Stimulated activated CD4-positive, alpha-beta T cell treated with anti-CD3 and anti-CD28 coated beads, Interleukin-15, amount 100 ng/mL, for 1 hour (primary cell): ENCODE measurements around the gene LRRC4C.
"Not testable (repeated sequence)": the region's sequence is repeated elsewhere in the genome, so short reads cannot be mapped to it uniquely, and the experiment has no call there.

Experiments
- DNase-seq, 2 donors: peaks; one replicate each; pipeline ENCODE4 v3.0.0-alpha.2; 2020; ENCODE audit warnings: low read depth in 1 of 2, low spot score in 1 of 2

LRRC4C gene

DNA sequence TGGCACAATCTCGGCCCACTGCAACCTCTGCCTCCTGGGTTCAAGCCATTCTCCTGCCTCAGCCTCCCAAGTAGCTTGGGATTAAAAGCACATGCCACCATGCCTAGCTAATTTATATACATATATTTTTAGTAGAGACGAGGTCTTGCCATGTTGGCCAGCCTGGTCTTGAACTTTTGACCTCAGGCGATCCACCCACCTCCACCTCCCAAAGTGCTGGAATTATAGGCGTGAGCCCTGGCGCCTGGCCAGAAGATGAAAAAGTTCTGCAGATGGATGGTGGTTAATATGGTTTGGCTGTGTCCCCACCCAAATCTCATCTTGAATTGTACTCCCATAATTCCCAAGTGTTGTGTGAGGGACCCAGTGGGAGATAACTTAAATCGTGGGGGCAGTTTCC is 937.4 kb downstream of the LRRC4C start:
- DNase-seq = not testable (repeated sequence)

DNA sequence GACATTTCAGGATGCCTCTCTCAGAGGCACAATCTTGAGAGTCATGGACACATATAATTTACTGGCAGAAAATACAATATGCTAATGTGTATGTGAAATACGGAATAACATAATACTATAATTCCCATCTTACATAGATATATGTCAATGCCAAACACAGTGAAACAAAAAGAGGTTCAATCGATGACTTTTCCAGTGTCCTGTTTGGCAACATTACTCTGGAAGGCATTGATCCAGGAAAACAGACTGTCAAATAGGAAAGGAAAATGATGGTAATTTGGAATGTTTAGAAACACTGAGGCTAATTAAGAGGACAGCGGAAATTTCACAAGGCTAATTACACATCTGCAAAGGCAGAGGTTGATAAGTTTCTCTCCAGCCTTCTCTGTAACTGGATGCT is 942.3 kb downstream of the LRRC4C start:
- DNase-seq = no peak

DNA sequence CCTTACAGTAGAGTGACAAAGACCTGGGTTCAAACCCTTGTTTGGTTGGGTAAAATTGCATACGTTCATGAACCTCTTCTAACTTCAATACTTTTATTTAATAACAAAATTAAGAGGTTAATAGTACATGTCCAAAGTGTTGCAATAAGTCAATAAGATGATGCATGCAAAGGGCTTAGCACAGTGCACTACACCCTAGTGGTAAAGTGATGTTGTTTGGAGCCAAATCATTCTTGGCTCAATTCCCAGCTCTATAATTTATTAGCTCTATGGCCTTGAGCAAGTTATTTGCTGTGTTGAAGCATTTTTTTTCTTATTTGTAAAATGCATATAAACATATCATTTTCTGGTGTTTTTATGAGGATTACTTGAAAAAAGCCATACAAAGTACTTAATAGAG is 945.3 kb downstream of the LRRC4C start:
- no peak for DNase-seq

DNA sequence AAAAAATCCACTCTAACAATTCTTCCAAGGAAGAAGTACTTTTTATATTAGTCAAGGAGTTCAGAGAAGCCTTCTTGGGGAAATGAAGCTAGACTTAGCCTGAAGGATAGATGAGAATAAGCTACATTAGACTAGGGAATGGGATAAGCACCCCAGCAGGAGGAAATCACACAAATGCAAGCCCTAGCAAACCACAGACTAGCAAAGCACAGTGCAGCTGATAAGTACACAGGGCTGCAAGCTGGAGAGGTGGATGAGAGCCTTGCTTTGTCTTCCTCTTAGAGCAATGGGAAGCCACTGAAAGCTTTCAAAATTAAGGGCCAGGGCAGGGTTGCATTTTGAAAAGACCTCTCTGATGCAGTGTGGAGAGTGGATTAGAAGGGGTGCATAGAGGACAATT is 946.2 kb downstream of the LRRC4C start:
- DNase-seq = no peak

DNA sequence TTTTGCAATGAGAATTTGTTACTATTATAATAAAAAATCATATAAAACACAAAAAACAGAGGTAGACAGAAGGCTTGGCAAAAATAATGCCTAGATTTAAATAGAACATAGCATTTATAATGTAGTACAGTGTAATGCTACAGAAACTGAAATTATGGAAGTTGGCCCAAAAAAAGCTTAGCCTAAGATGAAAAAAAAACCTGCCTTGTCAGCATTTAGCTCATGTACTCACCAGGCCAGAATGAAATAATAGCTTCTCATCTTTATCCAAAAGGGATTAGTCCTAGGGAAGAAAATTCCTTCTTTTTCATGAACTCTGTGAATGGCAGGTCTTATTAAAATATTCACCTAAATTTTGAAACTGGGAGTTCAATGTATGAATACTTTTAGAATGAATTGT is 951.1 kb downstream of the LRRC4C start:
- DNase-seq = no peak

DNA sequence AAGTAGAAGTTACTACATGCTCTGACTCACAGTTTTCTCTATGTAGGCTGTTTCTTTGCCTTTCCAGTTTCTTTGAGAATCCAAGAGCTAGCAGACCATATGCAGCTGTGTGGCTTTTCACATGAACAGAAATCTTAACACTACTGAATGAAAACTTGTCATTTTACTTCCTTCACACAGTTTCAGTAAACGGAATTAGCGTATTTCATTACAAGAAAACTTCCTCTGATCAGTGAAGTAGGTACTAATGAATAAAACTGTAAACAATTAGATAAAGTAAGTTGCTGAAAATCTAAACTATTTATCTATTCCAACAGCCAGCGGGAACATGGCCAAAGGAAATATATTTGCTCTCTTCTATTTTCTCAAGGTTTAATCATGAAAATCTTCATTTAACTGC is 953.2 kb downstream of the LRRC4C start:
- no peak for DNase-seq

DNA sequence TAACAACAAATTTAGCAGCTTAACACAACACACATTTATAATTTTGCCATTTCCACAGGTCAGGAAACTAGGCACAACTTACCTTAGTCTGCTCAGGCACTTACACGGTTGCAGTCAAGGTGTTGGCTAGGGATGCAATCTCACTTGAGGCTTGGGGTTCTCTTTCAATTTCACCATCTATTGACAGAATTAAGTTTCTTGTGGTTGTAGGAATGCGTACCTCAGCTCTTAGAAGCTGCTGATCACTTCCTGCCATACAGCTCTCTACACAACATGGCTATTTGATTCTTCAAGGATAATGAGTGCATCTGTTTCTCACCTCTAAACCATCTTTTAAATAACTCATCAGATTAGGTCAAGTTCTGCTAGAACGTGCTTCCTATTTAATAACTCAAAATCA is 968.1 kb downstream of the LRRC4C start:
- no peak for DNase-seq

DNA sequence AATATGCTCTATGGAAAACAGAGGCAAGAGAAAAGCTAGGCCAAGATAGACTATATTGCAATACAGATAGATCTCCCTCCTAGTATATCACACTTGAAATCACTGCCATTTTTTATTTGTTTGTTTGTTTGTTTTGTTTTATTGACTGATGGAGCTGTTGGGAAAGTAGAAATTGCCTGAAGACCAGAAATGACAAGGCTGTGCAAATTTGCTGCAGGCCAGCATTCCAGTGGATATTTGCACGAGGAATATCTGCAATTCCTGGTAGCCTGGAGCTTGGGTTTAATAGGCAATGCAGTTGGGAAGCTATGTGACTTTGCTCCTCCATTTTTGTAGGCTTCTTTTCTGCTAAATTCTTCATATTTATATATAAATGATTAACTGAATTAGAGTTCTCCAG is 991.7 kb downstream of the LRRC4C start:
- DNase-seq = no peak

DNA sequence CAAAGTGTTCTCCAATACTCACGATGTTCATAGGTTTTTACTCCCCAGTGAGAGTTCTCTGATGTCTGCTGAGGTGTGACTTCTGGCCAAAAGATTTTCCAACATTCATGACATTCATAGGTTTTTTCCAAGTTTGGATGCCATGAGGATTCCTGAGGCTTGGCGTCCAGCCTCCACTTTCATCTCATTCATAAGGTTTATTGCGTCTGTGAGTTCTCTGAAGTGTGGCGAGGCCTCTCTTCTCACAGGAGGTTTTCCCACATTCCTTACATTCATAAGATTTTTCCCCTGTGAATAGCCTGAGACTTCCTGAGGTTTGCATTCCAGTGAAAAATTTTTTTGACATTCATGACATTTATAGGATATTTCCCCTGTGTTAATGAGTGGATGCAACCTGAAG is 1014.1 kb downstream of the LRRC4C start:
- DNase-seq = no peak

DNA sequence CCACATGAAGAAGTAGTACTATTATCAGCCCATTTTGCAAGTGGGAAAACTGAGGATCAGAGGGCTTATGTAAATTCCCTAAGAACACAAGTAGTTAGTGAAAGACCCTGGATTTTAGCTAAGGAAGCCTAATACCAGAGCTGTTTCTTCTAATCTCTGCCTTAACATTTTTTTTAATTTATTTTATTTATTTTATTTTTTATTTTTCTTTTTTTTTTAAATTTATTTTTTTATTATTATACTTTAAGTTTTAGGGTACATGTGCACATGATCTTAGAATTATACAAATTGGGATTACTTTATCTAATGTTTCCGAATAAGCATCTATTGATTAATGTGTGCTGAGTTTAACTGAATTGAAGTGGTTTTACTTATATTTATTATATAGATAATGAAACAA is 1015.3 kb downstream of the LRRC4C start:
- no peak for DNase-seq

DNA sequence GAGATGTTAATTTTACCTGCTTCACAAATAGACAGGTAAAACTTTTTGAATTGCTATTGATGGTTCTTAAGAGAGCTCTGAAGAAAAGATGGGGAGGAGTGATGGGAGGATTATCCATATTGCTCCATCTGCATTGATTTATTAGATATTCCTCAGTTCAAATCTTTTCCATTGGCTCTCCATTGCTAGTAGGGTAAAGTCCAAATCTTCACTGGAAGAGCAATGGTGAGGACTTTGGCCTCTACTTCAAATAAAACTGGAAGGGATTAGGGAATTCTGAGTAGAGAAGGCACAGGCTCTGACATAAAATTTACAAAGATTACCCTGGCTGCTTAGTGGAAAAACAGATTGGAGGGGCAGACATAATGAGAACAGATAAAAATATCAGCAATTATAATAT is 1024.1 kb downstream of the LRRC4C start:
- DNase-seq = no peak

DNA sequence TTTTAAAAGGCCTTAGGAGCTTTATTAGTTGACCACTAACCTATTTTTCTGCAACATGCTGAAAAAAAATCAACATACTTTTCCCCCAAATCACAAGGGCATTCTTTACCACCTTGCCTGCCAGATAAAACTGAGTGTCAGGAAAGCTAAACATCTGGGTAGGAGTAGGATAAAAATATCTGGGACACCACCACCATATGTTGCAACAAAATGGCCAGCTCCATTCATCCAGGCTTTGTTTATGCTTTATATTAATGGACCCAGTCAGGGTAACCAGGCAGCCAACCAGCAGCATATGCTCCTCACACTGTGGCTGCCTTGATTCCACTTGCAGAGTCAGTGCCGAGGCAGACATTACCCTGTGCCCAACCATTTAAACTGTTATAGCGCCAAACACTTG is 1024.5 kb downstream of the LRRC4C start:
- DNase-seq = no peak

DNA sequence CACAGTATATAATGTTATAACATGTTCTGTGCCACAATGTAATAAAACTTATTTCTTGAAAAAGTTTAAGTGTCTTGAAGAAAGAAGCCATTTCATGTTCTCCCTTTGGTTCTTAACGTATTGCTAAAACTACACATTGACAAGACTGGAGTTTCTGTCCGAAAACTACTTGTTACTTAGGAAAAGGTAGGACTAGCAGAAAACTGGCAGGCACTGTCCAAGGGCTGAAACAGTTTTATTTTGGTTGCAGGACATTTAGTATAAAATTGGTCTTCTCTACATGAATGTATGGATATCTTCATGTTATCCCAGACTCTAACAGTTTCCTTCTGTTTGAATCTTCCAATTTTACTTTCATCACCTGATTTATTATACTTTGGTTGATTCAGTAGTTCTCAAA is 1027.1 kb downstream of the LRRC4C start:
- DNase-seq = no peak

DNA sequence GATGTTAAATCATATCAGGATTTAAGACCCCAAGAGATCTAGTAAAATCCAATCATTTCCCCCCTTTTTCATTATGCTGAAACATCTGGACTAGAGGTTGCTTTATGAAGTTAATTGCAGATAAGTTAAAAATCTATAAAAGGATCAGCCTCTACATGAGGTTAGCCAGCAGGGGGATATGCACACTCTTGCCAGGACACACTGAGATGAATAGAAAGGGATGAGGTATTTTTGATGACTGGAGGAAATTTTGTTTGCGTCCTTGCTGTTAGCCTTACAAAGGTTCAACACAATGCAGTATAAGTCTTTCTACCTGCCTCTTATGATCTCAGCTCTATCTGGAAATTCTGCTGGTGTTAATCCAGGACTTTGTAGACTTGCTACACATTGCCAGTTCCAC is 1034.3 kb downstream of the LRRC4C start:
- DNase-seq = no peak

DNA sequence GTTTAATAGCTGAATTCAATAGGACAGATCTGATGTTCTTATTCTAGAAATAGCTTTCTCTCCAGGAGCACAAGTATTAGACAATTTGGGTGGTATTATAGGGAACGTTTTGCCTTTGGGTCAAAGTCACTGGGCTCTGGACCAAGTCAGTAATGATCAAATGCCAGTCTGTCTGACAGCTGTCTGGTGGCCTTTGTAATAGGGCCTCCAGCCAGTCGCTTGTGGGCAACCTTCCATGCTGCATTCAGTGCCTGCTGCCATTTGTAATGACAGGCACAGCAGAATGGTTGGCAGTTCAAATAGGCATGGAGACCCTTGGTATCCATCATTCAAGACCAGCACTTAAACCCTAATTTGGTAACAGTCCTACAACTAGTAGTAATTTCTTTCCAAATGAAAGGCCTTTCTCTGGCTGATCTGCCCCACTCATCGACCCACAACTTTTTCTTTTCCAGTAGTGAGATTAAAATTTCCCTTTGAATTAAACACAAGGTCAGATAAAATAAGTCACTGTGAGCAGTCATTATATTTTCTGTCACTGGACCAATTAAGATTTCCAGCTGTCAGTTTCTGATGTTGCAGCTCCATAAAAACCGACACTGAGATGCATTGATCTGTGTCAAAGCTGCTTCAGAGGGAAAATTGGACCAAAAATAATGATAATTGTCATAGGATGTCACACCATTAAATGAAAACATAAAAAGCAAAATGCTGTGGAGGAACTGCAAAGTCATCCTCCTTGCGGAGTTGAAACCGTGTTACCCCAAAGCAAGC is 1038.1 kb downstream of the LRRC4C start:
- no peak for DNase-seq

DNA sequence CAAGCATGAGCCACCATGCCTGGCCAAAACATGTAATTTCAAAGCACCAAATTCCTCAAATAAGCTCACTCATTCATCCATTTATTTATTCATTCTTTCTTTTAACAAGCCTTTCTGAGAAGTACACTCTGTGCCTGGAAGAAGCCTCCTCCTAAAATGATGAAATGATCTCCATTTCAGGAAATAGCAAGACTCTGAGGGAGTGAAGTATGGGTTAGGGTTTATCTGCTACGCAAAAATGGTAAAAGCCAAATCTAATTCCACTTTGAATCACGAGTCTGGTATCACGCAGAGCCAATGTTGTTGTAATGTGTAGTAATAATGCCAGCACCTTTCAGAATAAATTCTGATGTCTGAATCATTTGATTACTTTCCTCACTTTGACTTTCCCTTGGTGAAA is 1041.8 kb downstream of the LRRC4C start:
- DNase-seq = no peak

DNA sequence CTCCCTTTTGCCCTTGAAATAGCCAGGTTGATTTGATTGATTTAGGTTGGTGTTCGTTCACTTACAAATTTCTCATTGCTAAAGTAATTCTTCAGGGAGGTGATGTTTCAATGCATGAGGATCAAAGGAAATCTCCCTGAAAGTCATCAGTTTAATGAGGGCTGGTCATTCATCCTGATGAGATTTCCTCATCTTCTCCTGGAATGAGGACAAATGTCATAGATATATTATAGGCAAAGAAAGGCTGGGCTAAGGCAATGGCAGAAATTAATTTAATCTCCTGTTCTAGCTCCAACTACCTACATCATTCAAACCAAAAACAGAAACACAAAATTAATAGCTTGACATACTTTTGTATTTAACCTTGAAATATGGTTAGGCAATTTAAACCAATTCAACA is 1052.1 kb downstream of the LRRC4C start:
- DNase-seq = no peak

DNA sequence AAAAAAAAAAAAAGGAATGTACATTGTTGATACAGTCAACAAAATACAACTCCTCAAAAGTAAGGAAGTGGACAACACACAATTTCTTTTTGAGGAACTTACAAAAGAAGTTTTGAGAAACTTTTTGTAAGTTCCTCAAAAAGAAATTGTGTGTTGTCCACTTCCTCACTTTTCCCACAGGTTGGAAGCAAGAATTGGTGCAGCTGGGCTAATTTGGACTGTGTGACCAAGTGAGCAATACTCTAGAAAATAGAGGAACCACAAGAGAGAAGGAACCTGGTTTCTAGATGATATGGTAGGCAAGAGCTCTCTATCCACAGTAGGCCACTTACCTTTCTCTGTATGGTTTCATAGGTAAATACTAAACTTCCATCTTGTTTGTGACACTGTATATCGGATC is 1053.8 kb downstream of the LRRC4C start:
- no peak for DNase-seq

DNA sequence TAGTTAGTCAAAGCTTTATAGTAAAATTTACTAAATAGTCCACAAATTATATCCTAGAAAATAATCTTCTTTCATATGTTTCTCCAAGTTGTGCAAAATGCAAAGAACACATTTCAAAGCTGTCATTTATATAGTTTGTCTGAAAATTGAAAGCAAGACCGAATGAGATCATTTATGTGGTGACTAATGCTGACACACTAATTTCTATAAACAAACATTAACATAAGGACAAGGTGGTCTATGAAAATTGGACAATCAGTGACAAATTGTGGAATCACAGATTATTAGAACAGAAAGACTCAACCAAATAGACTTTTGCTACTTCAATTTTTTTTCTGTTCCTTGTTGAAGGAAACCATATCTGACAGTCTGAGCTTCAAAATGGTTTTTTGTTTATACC is 1056.1 kb downstream of the LRRC4C start:
- no peak for DNase-seq

DNA sequence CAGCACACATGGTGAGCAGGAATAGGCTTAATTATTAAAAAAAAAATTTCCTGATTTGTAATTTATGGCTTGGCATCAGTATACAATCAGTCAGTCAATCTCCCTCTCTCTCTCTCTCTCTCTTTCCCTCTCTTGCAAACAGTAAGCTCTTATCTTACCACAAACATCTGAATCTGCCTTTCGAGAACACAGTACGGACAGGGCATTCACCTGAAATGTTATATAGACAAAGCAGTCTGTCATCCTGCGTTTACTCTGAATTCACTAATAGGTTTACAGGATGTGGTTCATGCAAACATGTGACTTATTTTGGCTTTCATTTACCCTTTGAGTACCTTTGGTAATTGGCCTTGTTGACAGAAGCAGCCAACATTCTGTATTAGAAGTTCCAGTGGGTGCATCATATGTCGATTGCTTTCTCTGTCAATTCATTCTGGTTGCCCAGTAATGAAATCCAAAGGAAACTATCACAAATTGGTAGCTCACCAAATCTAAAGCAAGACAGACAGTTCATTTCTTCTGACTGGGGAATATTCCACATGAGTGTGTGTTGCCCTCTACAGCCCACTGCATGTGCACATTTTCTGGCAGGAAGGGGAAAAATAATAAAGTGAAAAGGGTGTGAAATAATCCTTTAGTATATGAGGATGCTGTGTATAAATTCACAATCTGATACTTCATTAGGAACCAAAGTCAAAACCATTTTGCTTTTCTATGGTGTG is 1058.2 kb downstream of the LRRC4C start:
- no peak for DNase-seq

DNA sequence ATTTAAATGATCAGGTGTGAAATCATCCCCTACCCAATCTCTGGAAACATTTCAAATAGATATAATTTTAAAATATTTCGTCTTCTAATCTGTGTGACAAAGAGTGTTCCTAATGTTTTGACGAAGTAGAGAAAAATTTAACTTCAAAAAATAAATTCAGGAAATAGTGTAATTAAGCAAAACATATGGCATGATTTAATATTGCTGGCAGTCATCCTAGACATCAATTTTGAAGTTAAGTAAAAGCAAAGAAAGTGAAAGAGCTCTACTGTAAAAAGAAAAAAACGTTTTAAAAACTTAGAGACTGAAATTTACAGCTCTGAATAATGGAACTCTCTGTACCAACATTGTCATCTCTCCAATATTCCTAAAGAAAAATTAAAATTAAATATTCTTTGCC is 1062.3 kb downstream of the LRRC4C start:
- no peak for DNase-seq

DNA sequence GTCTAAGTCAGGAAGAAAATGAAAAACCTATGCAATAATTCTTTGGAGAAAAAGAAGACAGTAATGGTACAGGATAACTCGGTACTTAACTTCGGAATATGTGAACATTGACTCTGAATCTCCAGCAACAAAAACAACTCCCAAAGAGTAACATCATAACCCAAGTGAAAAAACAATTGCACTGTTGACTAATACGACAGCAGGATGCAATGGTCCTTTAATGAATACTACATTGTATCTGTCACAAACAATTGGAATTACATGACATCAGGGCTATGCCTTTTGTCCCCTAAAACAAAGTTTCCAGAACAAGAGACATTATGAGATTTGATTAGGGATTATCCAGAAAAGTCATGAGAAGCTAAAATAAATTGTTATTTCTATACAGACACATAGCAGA is 1065.9 kb downstream of the LRRC4C start:
- no peak for DNase-seq

DNA sequence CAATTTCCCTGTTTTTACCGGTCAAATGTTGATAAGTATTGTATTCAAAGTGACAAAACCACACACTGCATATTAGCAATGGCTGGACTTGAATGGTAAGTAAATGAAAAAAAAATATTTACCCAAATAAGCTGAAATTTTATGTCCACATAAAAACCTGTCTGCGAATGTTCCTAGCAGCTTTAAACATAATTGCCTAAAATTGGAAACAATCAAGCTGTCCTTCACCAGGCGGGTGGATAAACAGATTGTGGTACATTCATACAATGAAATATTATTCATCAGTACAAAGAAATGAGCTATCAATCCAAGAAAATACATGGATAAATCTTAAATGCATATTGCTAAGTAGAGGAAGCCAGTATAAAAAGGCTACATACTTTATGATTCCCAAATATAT is 1067.8 kb downstream of the LRRC4C start:
- DNase-seq = no peak
